A549 treated with AZD9567 at 1 μM for 4 hours (cell line): ENCODE data around the gene TF. TPM values are rescaled to one million over a fixed set of nuclear protein-coding genes. Genes with fewer than 3 reads are reported as not detected.

Experiments used
- total RNA-seq: library from RNA; stranded (reverse); fragments of 200-300 nt; extraction: Qiagen RNA extraction; gene quantifications from 5 replicates; pipeline ENCODE4 v1.2.3, GENCODE V29; 2022; ENCODE audit not compliant: insufficient read depth

TF gene
- total RNA-seq, result 0.41 to 21.3 TPM (median 1.3 TPM) in 5 replicates

DNA sequence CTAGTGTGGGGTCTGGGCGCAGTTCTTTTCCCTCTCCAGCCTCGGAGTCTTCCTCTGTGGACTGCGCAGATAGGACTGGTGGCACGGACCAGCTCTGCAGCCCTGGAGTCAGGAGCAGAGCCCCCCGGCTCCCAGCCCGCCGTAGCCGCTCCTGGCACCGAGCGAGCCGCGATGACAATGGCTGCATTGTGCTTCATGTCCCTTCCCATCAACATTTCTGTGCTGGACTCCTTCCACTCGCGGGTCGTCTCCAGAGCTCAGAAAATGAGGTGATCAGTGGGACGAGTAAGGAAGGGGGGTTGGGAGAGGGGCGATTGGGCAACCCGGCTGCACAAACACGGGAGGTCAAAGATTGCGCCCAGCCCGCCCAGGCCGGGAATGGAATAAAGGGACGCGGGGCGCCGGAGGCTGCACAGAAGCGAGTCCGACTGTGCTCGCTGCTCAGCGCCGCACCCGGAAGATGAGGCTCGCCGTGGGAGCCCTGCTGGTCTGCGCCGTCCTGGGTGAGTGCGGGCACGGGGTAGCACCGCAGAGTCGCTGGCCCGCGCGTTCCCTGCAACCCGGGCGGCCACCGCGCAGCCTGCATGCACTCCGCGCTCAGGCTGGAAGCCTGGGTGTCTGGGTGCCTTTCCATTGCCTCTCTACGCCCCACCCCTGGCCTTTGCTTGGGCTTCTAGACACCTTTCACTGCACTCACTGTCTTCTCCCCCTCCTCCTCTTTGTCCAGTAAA, at the start of gene TF:
Gene TF (plus strand): TSS at position 413 of the 731 bp plus-strand sequence. CDS start 48 bp downstream, at position 461.

DNA sequence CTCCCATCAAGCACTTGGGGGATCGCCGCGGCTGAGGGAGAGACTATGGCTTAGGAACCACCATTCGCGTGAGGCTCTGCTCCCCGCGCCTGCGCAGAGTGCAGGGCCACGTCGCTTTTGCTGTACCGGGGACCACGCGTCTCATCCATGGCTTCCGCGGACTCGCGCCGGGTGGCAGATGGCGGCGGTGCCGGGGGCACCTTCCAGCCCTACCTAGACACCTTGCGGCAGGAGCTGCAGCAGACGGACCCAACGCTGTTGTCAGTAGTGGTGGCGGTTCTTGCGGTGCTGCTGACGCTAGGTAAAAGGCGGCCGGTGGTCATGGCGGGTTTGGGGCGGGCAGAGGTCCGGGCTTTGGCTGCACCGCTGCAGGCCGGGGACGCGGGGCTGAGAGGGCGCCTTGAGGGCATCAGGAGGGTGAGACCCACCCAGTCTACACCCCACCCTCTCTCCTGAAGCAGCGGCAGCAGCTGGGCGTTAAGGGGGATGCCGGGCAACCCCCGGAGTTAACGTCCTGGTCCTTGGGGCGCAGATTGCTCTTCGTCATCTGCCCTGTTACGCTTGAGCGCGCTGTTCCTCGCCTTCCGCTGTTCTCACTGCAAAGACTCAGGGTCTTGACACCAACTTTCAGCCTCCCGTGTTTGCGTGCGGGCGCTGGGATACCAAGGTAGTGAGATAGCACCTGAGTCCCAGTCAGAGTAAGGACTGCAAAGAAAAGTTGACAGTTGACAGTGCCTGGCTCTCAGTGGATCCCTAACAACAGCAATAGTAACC, 59.7 kb downstream of the TF start, which contains the start of gene SRPRB:
Gene SRPRB (plus strand): TSS at position 114 of the 774 bp plus-strand sequence. CDS start 34 bp downstream, at position 148.

Other genes starting within 250 kb of the TF start
- 109 to 182 TPM (median 113 TPM) in 5 replicates for gene CDV3, start 172.7 kb upstream of the TF start, total RNA-seq
- gene TOPBP1, start 84.5 kb upstream of the TF start, total RNA-seq, result 19.7 to 36.7 TPM (median 22.2 TPM) in 5 replicates
- 55.4 to 92.9 TPM (median 57.6 TPM) in 5 replicates for gene SRPRB, start 59.4 kb downstream of the TF start, total RNA-seq
- gene RAB6B, start 149.5 kb downstream of the TF start, total RNA-seq, result 1.7 to 8.2 TPM (median 2.2 TPM) in 5 replicates